K562 treated with DMSO at 1 percent for 12 hours (cell line): ENCODE data around the gene BST2. TPM values are rescaled to one million over a fixed set of nuclear protein-coding genes. Genes with fewer than 3 reads are reported as not detected.

Experiments
- total RNA-seq: library from RNA; unstranded; fragments of 300-600 nt; gene quantifications from 2 replicates; pipeline ENCODE4 v1.2.3, GENCODE V29; 2022; ENCODE audit not compliant: insufficient read depth

BST2 gene, protein sequence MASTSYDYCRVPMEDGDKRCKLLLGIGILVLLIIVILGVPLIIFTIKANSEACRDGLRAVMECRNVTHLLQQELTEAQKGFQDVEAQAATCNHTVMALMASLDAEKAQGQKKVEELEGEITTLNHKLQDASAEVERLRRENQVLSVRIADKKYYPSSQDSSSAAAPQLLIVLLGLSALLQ
- total RNA-seq = 417 and 506 TPM in 2 replicates

DNA sequence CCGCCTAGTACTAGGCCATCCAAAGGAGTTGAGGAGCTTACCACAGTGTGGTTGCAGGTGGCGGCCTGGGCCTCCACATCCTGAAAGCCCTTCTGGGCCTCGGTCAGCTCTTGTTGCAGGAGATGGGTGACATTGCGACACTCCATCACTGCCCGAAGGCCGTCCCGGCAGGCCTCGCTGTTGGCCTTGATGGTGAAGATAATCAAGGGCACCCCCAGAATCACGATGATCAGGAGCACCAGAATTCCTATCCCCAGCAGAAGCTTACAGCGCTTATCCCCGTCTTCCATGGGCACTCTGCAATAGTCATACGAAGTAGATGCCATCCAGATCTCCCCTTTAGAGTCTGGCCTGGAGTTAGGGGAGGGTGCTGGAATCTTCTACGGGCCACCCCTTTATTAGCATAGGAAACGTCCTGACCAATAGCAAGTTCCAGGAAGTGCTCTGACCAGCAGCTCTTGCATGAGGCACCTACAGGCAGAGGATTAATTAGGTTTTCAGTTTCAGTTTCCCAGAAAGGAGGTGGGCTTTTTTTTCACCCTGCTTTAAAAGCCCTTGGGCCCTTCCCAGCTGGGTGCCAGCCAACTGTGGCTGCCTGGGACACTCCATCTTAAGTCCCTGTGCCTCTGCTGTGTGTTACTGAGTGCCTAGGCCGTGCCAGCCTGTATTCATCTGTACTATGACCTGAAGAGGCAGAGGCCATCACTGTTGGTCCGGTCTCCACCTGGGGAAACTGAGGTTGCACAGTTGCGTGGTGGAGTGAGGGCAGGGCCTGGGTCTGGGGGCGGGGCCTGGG, at the start of gene BST2:
TSS of gene BST2 (minus strand) at position 381 of the 796 bp plus-strand sequence. CDS start at position 326, 55 bp downstream.

DNA sequence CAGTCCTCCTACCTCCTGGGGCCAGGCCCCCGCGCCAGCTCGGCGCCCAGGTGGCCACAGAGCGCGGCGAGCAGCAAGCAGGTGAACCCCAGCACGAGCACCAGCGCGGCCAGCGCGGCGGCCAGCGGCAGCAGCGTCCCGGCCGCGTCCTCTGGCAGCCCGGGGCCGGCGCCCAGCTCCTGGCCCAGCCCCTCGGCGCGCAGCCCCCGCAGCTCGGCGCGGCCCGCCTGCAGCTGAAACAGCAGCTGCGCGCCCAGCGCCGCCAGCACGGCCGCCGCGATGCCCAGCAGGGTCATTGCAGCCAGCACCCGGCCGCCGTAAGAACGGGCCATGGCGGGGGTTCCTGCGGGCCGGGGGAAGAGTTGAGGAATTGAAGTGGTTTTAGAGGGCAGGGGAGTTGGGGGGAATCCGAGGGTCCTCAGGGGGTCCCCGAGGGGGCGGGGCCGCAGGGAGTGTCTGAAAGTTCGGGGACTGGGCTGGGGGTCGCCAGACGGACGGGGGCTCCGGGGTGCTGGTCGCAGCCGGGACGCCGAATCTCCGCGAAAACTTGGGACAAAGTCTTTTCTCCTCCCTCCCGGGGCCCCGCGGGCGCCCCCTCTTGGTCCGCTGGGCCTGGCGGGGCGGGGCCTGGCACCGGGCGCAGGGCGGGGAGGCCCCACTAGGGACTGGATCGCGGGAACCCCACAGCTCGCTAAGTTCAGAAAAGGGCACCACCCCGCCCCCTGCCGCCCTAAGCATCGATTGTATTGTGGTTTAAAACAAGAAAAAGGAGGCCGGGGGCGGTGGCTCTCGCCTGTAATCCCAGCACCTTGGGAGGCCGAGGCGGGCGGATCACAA, 42.9 kb upstream of the BST2 start, which contains the start of gene TMEM221:
TSS of gene TMEM221 (minus strand) at position 538 of the 837 bp plus-strand sequence. CDS start at position 332, 206 bp downstream.

DNA sequence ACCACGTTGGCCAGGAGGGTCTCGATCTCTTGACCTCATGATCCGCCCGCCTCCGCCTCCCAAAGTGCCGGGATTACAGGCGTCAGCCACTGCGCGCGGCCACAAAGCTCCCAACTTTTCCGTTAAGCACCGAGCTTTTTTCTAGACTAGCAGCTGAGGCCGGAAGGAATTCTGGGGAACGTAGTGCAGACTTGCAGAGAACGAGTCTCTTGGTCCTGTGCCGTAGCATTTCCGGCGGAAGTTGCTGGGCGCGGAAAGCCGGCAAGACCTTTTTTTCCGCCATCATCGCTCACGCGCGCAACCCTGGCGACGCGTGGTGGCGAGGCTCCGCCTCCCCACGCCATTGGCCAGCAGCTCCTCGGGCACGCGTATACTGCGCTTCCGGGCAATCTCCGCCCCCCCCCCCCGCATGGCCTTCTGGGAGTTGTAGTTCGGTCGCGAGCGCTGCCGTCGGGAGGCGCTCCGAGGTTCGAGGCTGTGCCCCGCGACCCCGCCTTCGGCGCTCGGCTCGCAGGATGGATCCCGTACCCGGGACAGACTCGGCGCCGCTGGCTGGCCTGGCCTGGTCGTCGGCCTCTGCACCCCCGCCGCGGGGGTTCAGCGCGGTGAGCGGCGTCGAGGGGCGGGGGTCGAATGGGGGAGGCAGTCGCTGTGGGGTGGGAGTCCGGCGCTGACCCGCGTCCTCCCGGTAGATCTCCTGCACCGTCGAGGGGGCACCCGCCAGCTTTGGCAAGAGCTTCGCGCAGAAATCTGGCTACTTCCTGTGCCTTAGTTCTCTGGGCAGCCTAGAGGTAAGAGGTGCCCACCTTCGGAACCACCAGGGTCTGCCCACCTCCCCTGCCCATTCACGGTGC, 14.4 kb upstream of the BST2 start, which contains the start of gene MVB12A:
TSS of gene MVB12A (plus strand) at position 427 of the 854 bp plus-strand sequence. CDS start at position 516, 89 bp downstream.

DNA sequence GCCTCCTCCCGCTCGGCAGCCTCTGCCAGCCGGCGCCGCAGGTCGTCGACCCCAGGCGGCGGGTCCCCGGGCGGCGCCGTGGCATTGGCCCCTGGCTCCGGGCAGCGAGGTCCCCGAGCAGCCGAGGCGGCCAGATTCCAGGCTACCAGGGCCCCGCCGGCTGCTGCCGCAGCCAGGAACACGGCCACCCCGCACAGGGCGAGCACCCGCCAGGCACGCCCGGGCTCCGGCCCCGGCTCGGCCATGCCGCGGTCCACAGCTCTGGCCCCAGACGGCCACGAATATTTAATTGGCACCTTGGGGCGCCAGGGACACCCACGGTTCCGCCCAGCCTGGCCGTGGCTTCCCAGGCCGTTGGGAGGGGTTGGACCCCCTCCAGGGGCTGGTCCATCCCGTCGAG, 11.5 kb downstream of the BST2 start, which contains the start of gene CCDC194:
TSS of gene CCDC194 (minus strand) at position 283 of the 400 bp plus-strand sequence. CDS start at position 245, 38 bp downstream.

DNA sequence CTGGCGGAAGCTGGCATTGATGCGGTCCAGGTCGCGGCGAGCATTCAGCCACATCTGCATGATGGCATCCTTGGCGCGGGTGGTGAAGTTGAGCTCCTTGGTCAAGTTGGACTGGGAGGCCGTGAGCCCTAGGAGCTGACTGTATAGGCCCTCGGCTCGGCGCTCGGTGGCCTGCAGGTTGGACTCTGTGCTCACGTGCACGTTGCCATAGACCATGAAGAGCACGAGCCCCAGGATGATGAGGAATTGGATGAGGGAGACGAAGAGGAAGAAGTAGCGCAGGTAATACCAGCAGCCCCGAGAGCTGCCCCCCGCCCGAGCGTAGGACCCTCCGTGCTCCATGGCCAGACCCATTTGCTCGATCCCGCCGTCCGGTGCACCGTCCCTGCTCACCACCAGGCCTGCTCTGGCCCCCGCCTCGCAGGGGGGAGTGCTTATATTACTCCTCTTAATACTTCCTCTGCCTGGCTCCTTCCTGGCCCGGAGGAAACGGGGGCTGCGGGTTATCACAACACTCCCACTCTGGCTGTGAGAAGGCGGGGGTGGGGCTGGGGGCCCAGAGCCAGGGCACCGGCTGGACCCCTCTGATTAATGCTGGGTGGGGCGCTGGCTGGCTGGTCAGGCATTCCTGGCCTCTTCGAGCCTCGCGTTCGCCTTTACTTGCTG, 28.4 kb downstream of the BST2 start, which contains the start of gene PLVAP:
TSS of gene PLVAP (minus strand) at position 408 of the 666 bp plus-strand sequence. CDS start at position 354, 54 bp downstream.

Other genes starting within 250 kb of the BST2 start
- 31.0 and 50.9 TPM in 2 replicates for gene USE1, start 190.3 kb downstream of the BST2 start, total RNA-seq
- gene OCEL1, start 179.4 kb downstream of the BST2 start, total RNA-seq = 68.1 and 78.7 TPM in 2 replicates
- gene NR2F6, start 159.7 kb downstream of the BST2 start, total RNA-seq = 145 and 152 TPM in 2 replicates
- not detected in 2 replicates for gene USHBP1, start 140.9 kb downstream of the BST2 start, total RNA-seq
- 88.6 and 94.2 TPM in 2 replicates for gene BABAM1, start 138.2 kb downstream of the BST2 start, total RNA-seq
- gene ANKLE1, start 123.7 kb downstream of the BST2 start, total RNA-seq = 2.3 and 2.5 TPM in 2 replicates
- 39.8 and 40.0 TPM in 2 replicates for gene ABHD8, start 102.2 kb downstream of the BST2 start, total RNA-seq
- 110 and 139 TPM in 2 replicates for gene MRPL34, start 99.8 kb downstream of the BST2 start, total RNA-seq
- 56.6 and 89.3 TPM in 2 replicates for gene DDA1, start 96.1 kb downstream of the BST2 start, total RNA-seq
- gene ANO8, start 70.8 kb downstream of the BST2 start, total RNA-seq = 3.8 and 12.9 TPM in 2 replicates
- 53.7 and 59.6 TPM in 2 replicates for gene GTPBP3, start 68.1 kb downstream of the BST2 start, total RNA-seq
- gene PLVAP, start 28.3 kb downstream of the BST2 start, total RNA-seq = not detected in 2 replicates
- gene CCDC194, start 11.4 kb downstream of the BST2 start, total RNA-seq = 1.5 TPM in 1 of 2 replicates, not detected in the other
- 63.2 and 98.8 TPM in 2 replicates for gene MVB12A, start 14.4 kb upstream of the BST2 start, total RNA-seq
- 0.79 TPM in 1 of 2 replicates, not detected in the other for gene TMEM221, start 43.0 kb upstream of the BST2 start, total RNA-seq
- gene NXNL1, start 55.3 kb upstream of the BST2 start, total RNA-seq = not detected in 2 replicates
- gene SLC27A1, start 64.9 kb upstream of the BST2 start, total RNA-seq = 2.8 and 4.5 TPM in 2 replicates
- gene PGLS, start 106.0 kb upstream of the BST2 start, total RNA-seq = 159 and 210 TPM in 2 replicates
- 49.3 and 89.2 TPM in 2 replicates for gene COLGALT1, start 150.0 kb upstream of the BST2 start, total RNA-seq